Hepatocyte (in vitro differentiated cells): ENCODE data around the gene RPA3.

ENCODE experiments used
- CTCF ChIP-seq: fragments of 200-600 bp; sonication (generic); IDR thresholded peaks from 2 replicates; pipeline ENCODE4 v1.5.1; 2016; ENCODE audit warnings: antibody characterized with exemption, mild to moderate bottlenecking; ENCODE audit not compliant: poor library complexity
- EZH2phosphoT487 ChIP-seq: fragments of 200-600 bp; sonication (generic); IDR thresholded peaks from one replicate; pipeline ENCODE4 v1.6.1; 2018; ENCODE audit warnings: antibody characterized with exemption, mild to moderate bottlenecking, low read depth, moderate library complexity; ENCODE audit not compliant: unreplicated experiment, severe bottlenecking

- no peak for TF ChIP-seq CTCF
- no peak for TF ChIP-seq EZH2phosphoT487
These were observed 100.0 kb downstream of the RPA3 start for GRCh38 chr7:7618410-7618809.
